Measurements from ENCODE around the gene GNGT1.

DNA sequence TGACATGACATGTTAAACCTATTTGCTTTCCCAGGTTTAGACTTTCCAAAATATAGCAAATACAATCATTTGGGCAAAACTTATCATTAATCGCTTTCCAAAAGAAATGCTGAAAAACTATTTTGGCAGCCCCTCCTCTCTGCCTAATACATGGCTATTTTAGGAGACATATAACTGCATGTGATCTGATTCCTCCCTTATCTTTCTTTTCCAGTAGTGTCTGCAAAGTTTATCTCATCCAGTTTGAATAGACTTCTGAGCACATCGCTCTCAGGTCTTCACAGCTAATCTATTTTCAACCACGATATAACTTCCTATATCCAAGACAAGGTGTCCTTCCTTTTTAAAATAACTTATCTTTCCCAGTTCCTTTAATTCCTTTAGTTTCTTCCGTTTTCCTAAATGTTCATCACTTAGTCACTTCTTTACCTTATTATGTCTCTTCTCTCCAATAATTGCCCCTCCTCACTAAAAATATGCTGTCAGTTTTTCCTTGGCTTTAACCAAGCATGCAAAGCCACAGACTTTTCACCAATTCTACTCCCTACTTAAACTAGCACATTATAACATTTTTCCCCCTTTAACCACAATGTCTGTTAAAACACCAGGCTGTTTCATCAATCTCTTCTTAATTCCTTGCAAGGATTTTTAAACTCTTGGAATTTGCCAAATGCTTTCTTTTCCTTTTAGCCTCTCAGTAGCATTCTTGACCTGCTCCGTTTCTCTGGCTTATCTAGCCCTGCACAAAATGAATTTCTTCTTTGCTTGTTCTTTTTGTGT lies 39.6 kb downstream of the GNGT1 start:
- TF ChIP-seq, protein P1, sequence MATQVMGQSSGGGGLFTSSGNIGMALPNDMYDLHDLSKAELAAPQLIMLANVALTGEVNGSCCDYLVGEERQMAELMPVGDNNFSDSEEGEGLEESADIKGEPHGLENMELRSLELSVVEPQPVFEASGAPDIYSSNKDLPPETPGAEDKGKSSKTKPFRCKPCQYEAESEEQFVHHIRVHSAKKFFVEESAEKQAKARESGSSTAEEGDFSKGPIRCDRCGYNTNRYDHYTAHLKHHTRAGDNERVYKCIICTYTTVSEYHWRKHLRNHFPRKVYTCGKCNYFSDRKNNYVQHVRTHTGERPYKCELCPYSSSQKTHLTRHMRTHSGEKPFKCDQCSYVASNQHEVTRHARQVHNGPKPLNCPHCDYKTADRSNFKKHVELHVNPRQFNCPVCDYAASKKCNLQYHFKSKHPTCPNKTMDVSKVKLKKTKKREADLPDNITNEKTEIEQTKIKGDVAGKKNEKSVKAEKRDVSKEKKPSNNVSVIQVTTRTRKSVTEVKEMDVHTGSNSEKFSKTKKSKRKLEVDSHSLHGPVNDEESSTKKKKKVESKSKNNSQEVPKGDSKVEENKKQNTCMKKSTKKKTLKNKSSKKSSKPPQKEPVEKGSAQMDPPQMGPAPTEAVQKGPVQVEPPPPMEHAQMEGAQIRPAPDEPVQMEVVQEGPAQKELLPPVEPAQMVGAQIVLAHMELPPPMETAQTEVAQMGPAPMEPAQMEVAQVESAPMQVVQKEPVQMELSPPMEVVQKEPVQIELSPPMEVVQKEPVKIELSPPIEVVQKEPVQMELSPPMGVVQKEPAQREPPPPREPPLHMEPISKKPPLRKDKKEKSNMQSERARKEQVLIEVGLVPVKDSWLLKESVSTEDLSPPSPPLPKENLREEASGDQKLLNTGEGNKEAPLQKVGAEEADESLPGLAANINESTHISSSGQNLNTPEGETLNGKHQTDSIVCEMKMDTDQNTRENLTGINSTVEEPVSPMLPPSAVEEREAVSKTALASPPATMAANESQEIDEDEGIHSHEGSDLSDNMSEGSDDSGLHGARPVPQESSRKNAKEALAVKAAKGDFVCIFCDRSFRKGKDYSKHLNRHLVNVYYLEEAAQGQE (IDR thresholded peaks at IDR 0.05; ENCODE audit: borderline replicate concordance): no peak
- TF ChIP-seq EZH2 (IDR thresholded peaks at IDR 0.05; ENCODE audit: borderline replicate concordance, insufficient read depth, low read length, poor library complexity, severe bottlenecking): no peak
- TF ChIP-seq, protein P2, sequence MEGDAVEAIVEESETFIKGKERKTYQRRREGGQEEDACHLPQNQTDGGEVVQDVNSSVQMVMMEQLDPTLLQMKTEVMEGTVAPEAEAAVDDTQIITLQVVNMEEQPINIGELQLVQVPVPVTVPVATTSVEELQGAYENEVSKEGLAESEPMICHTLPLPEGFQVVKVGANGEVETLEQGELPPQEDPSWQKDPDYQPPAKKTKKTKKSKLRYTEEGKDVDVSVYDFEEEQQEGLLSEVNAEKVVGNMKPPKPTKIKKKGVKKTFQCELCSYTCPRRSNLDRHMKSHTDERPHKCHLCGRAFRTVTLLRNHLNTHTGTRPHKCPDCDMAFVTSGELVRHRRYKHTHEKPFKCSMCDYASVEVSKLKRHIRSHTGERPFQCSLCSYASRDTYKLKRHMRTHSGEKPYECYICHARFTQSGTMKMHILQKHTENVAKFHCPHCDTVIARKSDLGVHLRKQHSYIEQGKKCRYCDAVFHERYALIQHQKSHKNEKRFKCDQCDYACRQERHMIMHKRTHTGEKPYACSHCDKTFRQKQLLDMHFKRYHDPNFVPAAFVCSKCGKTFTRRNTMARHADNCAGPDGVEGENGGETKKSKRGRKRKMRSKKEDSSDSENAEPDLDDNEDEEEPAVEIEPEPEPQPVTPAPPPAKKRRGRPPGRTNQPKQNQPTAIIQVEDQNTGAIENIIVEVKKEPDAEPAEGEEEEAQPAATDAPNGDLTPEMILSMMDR (IDR thresholded peaks at IDR 0.05; ENCODE audit: poor library complexity, severe bottlenecking): no peak
